ENCODE measurements around the gene ATPAF2. TPM values are rescaled to one million over a fixed set of nuclear protein-coding genes. Genes with fewer than 3 reads are reported as not detected.

The ATPAF2 gene
- total and polyA plus RNA-seq, 2 experiments from 2014 or later, result 24.3 to 25.7 TPM

DNA sequence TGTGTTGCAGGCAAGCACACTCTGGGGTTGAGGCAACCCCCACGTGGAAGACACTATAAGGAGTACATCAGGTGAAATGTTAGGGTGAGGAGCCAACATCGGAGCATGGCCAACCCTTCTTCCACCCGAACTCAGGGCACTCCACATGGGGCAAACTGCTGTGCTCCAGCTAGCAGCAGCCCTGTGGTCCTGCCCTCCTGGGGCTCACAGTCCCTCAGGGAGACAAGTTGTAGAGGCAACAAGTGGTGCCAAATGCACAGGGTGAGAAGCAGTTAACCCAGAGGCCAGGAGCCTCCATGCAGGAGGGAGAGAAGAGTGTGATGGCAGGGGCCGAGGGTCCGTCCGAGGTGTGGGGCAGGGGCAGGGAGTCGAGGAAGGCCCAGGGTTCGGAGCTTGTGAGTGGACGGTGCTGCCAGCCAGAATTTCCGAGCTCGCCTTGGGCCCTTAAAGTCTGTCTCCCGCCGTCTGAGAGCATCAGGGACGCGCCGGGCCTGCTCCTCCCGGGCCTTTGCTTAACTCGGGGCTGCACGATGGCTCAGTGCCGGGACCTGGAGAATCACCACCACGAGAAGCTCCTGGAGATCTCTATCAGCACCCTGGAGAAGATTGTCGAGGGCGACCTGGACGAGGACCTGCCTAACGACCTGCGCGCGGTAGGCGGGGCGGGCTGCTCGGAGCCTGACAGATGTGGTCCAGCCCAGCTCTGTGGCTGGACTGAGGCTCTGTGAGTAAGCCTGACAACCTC is 32.3 kb downstream of the ATPAF2 start:
- TF ChIP-seq ZNF331 (CRISPR knock-in tag; IDR thresholded peaks at IDR 0.05; ENCODE audit: low read depth), result no peak
- no peak for TF ChIP-seq EZH2phosphoT487 (IDR thresholded peaks at IDR 0.05; ENCODE audit: unreplicated experiment)
- TF ChIP-seq, protein P1, sequence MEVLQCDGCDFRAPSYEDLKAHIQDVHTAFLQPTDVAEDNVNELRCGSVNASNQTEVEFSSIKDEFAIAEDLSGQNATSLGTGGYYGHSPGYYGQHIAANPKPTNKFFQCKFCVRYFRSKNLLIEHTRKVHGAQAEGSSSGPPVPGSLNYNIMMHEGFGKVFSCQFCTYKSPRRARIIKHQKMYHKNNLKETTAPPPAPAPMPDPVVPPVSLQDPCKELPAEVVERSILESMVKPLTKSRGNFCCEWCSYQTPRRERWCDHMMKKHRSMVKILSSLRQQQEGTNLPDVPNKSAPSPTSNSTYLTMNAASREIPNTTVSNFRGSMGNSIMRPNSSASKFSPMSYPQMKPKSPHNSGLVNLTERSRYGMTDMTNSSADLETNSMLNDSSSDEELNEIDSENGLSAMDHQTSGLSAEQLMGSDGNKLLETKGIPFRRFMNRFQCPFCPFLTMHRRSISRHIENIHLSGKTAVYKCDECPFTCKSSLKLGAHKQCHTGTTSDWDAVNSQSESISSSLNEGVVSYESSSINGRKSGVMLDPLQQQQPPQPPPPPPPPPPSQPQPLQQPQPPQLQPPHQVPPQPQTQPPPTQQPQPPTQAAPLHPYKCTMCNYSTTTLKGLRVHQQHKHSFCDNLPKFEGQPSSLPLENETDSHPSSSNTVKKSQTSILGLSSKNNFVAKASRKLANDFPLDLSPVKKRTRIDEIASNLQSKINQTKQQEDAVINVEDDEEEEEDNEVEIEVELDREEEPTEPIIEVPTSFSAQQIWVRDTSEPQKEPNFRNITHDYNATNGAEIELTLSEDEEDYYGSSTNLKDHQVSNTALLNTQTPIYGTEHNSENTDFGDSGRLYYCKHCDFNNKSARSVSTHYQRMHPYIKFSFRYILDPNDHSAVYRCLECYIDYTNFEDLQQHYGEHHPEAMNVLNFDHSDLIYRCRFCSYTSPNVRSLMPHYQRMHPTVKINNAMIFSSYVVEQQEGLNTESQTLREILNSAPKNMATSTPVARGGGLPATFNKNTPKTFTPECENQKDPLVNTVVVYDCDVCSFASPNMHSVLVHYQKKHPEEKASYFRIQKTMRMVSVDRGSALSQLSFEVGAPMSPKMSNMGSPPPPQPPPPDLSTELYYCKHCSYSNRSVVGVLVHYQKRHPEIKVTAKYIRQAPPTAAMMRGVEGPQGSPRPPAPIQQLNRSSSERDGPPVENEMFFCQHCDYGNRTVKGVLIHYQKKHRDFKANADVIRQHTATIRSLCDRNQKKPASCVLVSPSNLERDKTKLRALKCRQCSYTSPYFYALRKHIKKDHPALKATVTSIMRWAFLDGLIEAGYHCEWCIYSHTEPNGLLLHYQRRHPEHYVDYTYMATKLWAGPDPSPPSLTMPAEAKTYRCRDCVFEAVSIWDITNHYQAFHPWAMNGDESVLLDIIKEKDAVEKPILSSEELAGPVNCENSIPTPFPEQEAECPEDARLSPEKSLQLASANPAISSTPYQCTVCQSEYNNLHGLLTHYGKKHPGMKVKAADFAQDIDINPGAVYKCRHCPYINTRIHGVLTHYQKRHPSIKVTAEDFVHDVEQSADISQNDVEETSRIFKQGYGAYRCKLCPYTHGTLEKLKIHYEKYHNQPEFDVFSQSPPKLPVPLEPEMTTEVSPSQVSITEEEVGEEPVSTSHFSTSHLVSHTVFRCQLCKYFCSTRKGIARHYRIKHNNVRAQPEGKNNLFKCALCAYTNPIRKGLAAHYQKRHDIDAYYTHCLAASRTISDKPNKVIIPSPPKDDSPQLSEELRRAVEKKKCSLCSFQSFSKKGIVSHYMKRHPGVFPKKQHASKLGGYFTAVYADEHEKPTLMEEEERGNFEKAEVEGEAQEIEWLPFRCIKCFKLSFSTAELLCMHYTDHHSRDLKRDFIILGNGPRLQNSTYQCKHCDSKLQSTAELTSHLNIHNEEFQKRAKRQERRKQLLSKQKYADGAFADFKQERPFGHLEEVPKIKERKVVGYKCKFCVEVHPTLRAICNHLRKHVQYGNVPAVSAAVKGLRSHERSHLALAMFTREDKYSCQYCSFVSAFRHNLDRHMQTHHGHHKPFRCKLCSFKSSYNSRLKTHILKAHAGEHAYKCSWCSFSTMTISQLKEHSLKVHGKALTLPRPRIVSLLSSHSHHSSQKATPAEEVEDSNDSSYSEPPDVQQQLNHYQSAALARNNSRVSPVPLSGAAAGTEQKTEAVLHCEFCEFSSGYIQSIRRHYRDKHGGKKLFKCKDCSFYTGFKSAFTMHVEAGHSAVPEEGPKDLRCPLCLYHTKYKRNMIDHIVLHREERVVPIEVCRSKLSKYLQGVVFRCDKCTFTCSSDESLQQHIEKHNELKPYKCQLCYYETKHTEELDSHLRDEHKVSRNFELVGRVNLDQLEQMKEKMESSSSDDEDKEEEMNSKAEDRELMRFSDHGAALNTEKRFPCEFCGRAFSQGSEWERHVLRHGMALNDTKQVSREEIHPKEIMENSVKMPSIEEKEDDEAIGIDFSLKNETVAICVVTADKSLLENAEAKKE (CRISPR knock-in tag; IDR thresholded peaks at IDR 0.05), result no peak
- TF ChIP-seq NANOG (IDR thresholded peaks at IDR 0.05; ENCODE audit: borderline replicate concordance), result no peak
- no peak for TF ChIP-seq ZNF114 (CRISPR knock-in tag; IDR thresholded peaks at IDR 0.05)
- TF ChIP-seq, protein P2, sequence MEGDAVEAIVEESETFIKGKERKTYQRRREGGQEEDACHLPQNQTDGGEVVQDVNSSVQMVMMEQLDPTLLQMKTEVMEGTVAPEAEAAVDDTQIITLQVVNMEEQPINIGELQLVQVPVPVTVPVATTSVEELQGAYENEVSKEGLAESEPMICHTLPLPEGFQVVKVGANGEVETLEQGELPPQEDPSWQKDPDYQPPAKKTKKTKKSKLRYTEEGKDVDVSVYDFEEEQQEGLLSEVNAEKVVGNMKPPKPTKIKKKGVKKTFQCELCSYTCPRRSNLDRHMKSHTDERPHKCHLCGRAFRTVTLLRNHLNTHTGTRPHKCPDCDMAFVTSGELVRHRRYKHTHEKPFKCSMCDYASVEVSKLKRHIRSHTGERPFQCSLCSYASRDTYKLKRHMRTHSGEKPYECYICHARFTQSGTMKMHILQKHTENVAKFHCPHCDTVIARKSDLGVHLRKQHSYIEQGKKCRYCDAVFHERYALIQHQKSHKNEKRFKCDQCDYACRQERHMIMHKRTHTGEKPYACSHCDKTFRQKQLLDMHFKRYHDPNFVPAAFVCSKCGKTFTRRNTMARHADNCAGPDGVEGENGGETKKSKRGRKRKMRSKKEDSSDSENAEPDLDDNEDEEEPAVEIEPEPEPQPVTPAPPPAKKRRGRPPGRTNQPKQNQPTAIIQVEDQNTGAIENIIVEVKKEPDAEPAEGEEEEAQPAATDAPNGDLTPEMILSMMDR (conservative IDR thresholded peaks at IDR 0.05; ENCODE audit: low read depth in 2 of 2), result 0 out of 4 replicates have a peak, but pooled peaks of 1 of the 2 experiments have one; percentile 21
- TF ChIP-seq CREB1 (CRISPR knock-in tag; IDR thresholded peaks at IDR 0.05; ENCODE audit: low read depth), result no peak
- TF ChIP-seq, protein P3, sequence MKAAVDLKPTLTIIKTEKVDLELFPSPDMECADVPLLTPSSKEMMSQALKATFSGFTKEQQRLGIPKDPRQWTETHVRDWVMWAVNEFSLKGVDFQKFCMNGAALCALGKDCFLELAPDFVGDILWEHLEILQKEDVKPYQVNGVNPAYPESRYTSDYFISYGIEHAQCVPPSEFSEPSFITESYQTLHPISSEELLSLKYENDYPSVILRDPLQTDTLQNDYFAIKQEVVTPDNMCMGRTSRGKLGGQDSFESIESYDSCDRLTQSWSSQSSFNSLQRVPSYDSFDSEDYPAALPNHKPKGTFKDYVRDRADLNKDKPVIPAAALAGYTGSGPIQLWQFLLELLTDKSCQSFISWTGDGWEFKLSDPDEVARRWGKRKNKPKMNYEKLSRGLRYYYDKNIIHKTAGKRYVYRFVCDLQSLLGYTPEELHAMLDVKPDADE (IDR thresholded peaks at IDR 0.05), result no peak
- no peaks in the 10 kb centered on the region for H3K36me3 ChIP-seq (ENCODE audit: insufficient read depth)
- peaks cover 8% of the 10 kb centered on the region; the same call in 2 of the 3 replicates for H3K4me1 Mint-ChIP-seq
- H3K4me3 Mint-ChIP-seq, result no peak overlapping the region
- no peaks in the 10 kb centered on the region for H3K4me1 ChIP-seq (ENCODE audit: insufficient read depth)
- H3K9me2 ChIP-seq (ENCODE audit: insufficient read depth), result no peaks in the 10 kb centered on the region
- no peak overlapping the region for H3K27ac ChIP-seq (ENCODE audit: low read depth)
- DNase-seq (ENCODE audit: low spot score) (peak; percentile 40), ATAC-seq (peak; percentile 71)
- H3K9me3 Mint-ChIP-seq, result peaks cover 3% of the 10 kb centered on the region; the same call in 1 of the 3 replicates
- peaks cover 12% of the 10 kb centered on the region for H3K27me3 Mint-ChIP-seq (ENCODE audit: insufficient read depth, low read depth, poor library complexity)
- no peaks in the 10 kb centered on the region for H3K79me2 ChIP-seq (replicated peaks; ENCODE audit: insufficient read depth)
- no peaks in the 10 kb centered on the region for H4K20me1 ChIP-seq (replicated peaks; ENCODE audit: insufficient read depth)
- no peak overlapping the region for H2AFZ ChIP-seq
- no peak overlapping the region for H3K27ac Mint-ChIP-seq
- H3F3A ChIP-seq (replicated peaks; ENCODE audit: low read depth), result no peaks in the 10 kb centered on the region
- H3K36me3 Mint-ChIP-seq (ENCODE audit: low read depth), result no peaks in the 10 kb centered on the region
- H3K4me3 ChIP-seq, result no peak overlapping the region
- H3K4me2 ChIP-seq, result no peak overlapping the region
- no peaks in the 10 kb centered on the region for H3K27me3 ChIP-seq (ENCODE audit: insufficient read depth)
